ENCODE results near the gene MRPS18A. TPM values are rescaled to one million over a fixed set of nuclear protein-coding genes. Genes with fewer than 3 reads are reported as not detected.

MRPS18A gene
- polyA plus RNA-seq, 1 experiment: 41.0 TPM

DNA sequence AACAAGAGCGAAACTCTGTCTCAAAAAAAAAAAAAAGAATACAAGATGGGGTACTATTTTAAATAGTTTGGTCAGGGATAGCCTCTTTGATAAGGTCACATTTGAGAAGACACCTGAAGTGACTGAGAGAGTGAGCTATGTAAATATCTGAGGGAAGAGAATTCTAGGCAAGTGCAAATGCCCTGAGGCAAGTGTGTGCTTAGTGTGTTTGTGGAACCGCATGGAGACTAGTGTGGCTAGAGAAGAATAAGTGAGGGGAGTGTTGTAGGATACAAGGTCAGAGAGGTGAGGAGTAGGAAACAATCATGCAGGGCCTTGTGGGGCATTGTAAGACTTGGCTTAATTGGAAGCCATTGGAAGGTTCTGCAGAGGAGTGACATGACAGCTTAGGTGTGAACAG, 39.3 kb downstream of the MRPS18A start:
- Histone ChIP-seq H3K27me3 (ENCODE audit: control insufficient read depth, insufficient read depth, low read length) (no peaks in the 10 kb centered on the region), H3K27ac (ENCODE audit: low read depth, low read length) (no peak overlapping the region), H3K4me3 (ENCODE audit: low read depth, low read length) (no peak overlapping the region), H3K9me3 (ENCODE audit: control insufficient read depth, insufficient read depth, low read length) (no peaks in the 10 kb centered on the region)
- TF ChIP-seq, protein P1, sequence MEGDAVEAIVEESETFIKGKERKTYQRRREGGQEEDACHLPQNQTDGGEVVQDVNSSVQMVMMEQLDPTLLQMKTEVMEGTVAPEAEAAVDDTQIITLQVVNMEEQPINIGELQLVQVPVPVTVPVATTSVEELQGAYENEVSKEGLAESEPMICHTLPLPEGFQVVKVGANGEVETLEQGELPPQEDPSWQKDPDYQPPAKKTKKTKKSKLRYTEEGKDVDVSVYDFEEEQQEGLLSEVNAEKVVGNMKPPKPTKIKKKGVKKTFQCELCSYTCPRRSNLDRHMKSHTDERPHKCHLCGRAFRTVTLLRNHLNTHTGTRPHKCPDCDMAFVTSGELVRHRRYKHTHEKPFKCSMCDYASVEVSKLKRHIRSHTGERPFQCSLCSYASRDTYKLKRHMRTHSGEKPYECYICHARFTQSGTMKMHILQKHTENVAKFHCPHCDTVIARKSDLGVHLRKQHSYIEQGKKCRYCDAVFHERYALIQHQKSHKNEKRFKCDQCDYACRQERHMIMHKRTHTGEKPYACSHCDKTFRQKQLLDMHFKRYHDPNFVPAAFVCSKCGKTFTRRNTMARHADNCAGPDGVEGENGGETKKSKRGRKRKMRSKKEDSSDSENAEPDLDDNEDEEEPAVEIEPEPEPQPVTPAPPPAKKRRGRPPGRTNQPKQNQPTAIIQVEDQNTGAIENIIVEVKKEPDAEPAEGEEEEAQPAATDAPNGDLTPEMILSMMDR (IDR thresholded peaks at IDR 0.05; ENCODE audit: low read depth, low read length): no peak
- ChIA-PET POLR2A (interaction anchor here (0.7 kb wide), 1 partner anchor 112 kb away, joined by 7 read pairs; no protein-coding TSS in a partner anchor), CTCF (interaction anchor here (1.0 kb wide), 1 partner anchor 19 kb away, joined by 3 read pairs; no protein-coding TSS in a partner anchor)
- DNase-seq (ENCODE audit: low read depth, low spot score): no peak

DNA sequence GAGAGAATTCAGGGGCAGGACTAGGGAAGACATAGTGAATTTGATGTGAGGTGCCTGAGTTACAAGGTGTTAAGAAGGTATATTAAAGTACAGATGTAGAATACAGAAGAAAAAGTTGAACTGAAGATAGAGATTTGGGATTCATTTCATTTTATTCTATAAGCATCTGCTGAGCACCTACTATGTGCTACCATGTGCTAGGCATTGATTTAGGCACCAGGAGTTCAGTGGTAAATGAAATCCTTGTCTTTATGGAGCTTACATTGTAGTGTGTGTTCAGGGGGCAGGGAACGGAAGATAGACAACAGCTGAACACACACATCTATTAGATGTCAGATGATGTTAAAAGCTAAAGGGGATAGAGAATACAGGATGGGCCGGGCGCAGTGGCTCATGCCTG, 40.0 kb downstream of the MRPS18A start:
- CTCF ChIA-PET: no interaction called here
- Histone ChIP-seq H3K4me3 (ENCODE audit: low read depth, low read length) (no peak overlapping the region), H3K27ac (ENCODE audit: low read depth, low read length) (no peak overlapping the region), H3K27me3 (ENCODE audit: control insufficient read depth, insufficient read depth, low read length) (no peaks in the 10 kb centered on the region), H3K9me3 (ENCODE audit: control insufficient read depth, insufficient read depth, low read length) (no peaks in the 10 kb centered on the region)
- TF ChIP-seq, protein P1 (IDR thresholded peaks at IDR 0.05; ENCODE audit: low read depth, low read length): no peak
- POLR2A ChIA-PET: no interaction called here
- DNase-seq (ENCODE audit: low read depth, low spot score): no peak

DNA sequence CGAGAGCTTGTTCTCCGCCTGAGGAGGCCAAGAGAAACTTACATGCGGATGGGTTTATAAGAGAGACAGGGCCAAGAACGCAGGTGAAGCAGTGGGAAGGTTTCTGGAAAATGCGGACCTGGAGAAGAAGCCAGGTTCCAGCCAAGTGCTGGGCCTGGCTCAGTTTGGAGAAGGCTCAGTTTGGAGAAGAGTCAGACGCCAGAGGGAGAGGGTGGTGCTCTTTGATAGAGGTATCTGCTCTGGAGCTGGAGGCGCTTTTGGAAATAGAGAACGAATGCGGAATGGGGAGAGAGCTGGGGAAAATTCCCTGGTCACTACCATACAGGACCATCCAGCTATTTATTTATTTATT, 42.0 kb downstream of the MRPS18A start:
- TF ChIP-seq, protein P1 (IDR thresholded peaks at IDR 0.05; ENCODE audit: low read depth, low read length): no peak
- ChIA-PET POLR2A (interaction anchor here (1.6 kb wide), 2 partner anchors 10 to 16 kb away, joined by 8 to 14 read pairs; partner anchors contain the start of genes GTPBP2 and MAD2L1BP), CTCF (interaction anchor here (1.0 to 1.6 kb wide), 4 partner anchors 20 to 433 kb away, joined by 4 to 5 read pairs (median 4); no protein-coding TSS in a partner anchor)
- Histone ChIP-seq H3K27ac (ENCODE audit: low read depth, low read length) (peak overlapping the region; percentile 21), H3K9me3 (ENCODE audit: control insufficient read depth, insufficient read depth, low read length) (no peaks in the 10 kb centered on the region), H3K4me3 (ENCODE audit: low read depth, low read length) (peak overlapping the region; percentile 61), H3K27me3 (ENCODE audit: control insufficient read depth, insufficient read depth, low read length) (no peaks in the 10 kb centered on the region)
- no peak for DNase-seq (ENCODE audit: low read depth, low spot score)

DNA sequence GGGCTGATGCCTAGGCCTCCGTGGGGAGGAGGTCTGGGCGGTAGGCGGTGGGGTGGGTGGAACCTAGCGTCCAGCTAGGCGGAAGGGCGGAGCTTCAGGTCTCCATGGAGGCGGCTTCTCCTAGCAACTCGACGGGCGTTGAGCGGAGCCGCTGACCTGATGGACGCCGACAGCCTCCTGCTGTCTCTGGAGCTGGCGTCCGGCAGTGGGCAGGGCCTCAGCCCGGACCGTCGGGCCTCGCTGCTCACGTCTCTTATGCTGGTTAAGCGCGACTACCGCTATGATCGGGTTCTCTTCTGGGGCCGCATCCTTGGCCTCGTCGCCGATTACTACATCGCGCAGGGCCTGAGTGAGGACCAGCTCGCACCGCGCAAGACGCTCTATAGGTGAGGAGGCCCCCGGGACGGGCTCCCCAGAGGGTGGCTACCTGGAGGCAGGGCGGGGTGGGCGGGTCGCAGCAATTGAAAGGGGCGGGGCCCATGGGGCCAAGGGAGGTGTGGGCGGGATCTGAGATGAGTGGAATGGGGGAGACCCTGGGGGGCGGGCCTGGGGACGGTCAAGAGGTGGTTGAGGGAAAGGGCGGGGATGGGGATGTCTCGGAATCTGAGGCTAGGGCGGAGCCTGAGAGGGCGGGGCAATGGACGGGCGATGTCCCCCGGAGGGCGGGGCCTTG, 42.5 kb downstream of the MRPS18A start, which contains the start of gene RSPH9:
RSPH9 (plus strand) TSS at position 97 of the 673 bp plus-strand sequence; CDS start at position 160, 63 bp downstream.
- H3K9me3 ChIP-seq (ENCODE audit: control insufficient read depth, insufficient read depth, low read length): no peaks in the 10 kb centered on the region
- POLR2A ChIA-PET: interaction anchor here (1.6 kb wide), 2 partner anchors 9 to 15 kb away, joined by 8 to 14 read pairs; partner anchors contain the start of genes GTPBP2 and MAD2L1BP
- no peak for DNase-seq (ENCODE audit: low read depth, low spot score)
- peak within 1 kb of the TSS; percentile 21 for H3K27ac ChIP-seq (ENCODE audit: low read depth, low read length)
- CTCF ChIA-PET: interaction anchor here (0.5 to 1.6 kb wide), 5 partner anchors 20 to 434 kb away, joined by 3 to 5 read pairs (median 4); no protein-coding TSS in a partner anchor
- TF ChIP-seq, protein P1 (IDR thresholded peaks at IDR 0.05; ENCODE audit: low read depth, low read length): no peak
- peak within 1 kb of the TSS; percentile 61 for H3K4me3 ChIP-seq (ENCODE audit: low read depth, low read length)
- no peaks in the 10 kb centered on the region for H3K27me3 ChIP-seq (ENCODE audit: control insufficient read depth, insufficient read depth, low read length)
